ENCODE measurements around the gene DDX39B. TPM values are rescaled to one million over a fixed set of nuclear protein-coding genes. Genes with fewer than 3 reads are reported as not detected.

DDX39B gene
- total and polyA plus RNA-seq, 9 of the 15 experiments (the other 6 are each of a cell fraction or from before 2014, with no cell fraction given), result 479 to 869 (median 592) TPM

GRCh38 chr6:31546339-31546957 lies 4.6 kb upstream of the DDX39B start, which contains the start of gene ATP6V1G2 (continued):
- TF ChIP-seq ZBTB34 (CRISPR knock-in tag; IDR thresholded peaks at IDR 0.05) (no peak), BCL6 (CRISPR knock-in tag; IDR thresholded peaks at IDR 0.05) (no peak), KAT7 (CRISPR knock-in tag; IDR thresholded peaks at IDR 0.05; ENCODE audit: borderline replicate concordance) (no peak), RFX1 (IDR thresholded peaks at IDR 0.05) (no peak), GABPB1 (CRISPR knock-in tag; IDR thresholded peaks at IDR 0.05) (no peak), IFI16 (CRISPR knock-in tag; IDR thresholded peaks at IDR 0.05) (no peak), E4F1 (CRISPR knock-in tag; IDR thresholded peaks at IDR 0.05; ENCODE audit: borderline replicate concordance) (no peak), EHMT2 (IDR thresholded peaks at IDR 0.05) (no peak), GTF2A2 (tag; IDR thresholded peaks at IDR 0.05) (no peak), BCLAF1 (IDR thresholded peaks at IDR 0.05; ENCODE audit: borderline replicate concordance in 1 of 2, control insufficient read depth in 1 of 2, low read depth in 2 of 2, low read length in 1 of 2) (0 out of 4 replicates have a peak, but pooled peaks of 1 of the 2 experiments have one; percentile 35), SAFB (IDR thresholded peaks at IDR 0.05; ENCODE audit: borderline replicate concordance, low read depth, low read length) (no peak), SMAD1 (IDR thresholded peaks at IDR 0.05; ENCODE audit: low read depth, low read length, partially characterized antibody) (no peak), NR2C1 (IDR thresholded peaks at IDR 0.05) (no peak), NR2C1 (tag; IDR thresholded peaks at IDR 0.05) (no peak), MYBL2 (IDR thresholded peaks at IDR 0.05; ENCODE audit: low read depth) (no peak), MYBL2 (CRISPR knock-in tag; IDR thresholded peaks at IDR 0.05; ENCODE audit: borderline replicate concordance) (no peak), ATF3 (IDR thresholded peaks at IDR 0.05) (no peak; the same call in 1 of the 2 replicates), ATF3 (CRISPR knock-in tag; conservative IDR thresholded peaks at IDR 0.05) (peak; percentile 65; the same call in 1 of the 2 replicates), ZNF133 (CRISPR knock-in tag; IDR thresholded peaks at IDR 0.05) (no peak)
